Activated CD4-positive, alpha-beta T cell treated with anti-CD3 and anti-CD28 coated beads, Interleukin-2, Interleukin-4, amounts not matched to agents 100 ng/mL and 50 ng/mL, durations not matched to agents 16 hours and 8 hours (primary cell): ENCODE results near the gene ITGB3.

ENCODE experiments used
- DNase-seq: peaks from one replicate; pipeline ENCODE4 v3.0.0-alpha.2; 2020; ENCODE audit warnings: low spot score

Gene ITGB3

DNA sequence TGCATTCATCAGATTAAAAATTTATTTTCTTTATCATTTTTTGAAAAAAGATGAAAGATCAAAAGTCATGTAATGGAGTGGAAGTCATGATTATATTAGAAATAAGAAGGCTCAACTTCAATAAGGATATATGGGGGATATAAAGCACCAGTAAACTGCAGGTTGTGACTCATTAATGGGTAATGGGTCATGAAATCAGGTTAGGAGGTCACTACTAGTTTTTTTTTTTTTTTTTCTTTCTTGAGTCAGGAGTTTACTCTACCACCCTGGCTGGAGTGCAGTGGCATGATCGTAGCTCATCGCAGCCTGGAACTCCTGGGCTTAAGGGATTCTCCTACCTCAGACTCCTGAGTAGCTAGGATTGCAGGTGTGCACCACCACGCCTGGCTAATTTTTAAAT lies 84.4 kb downstream of the ITGB3 start:
- DNase-seq: no peak

DNA sequence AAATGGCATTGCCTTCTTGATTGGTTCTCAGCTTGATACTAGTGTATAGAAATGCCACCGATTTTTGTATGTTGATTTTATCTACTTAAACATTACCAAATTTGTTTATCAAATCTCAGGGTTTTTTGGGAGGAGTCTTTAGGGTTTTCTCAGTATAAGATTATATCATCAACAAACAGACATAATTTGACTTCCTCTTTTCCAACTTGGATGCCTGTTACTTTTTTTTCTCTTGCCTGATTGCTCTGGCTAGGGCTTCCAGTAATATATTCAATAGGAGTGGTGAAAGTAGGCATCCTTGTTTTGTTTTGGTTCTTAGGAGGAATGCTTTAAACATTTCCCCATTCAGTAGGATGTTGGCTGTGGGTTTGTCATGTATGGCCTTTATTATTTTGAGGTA lies 99.2 kb downstream of the ITGB3 start:
- no peak for DNase-seq

DNA sequence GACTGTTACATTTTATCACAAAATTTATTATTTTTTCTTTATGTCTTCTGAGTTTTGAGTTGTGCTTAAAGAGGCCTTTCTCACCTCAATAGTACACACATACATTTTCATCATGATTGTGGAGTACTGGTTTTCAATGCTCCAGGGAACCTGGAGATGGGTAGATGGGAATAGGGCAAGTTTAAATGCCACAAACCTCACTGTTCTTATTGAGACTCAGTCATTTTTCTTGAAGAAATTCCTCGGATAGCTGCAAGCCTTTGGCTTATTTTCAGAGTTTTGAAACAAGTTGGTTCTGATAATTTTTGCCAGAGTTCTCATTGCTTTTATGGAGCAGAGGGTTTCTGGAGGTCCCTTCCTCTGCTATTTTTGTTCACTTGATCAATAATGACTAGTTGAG lies 105.0 kb downstream of the ITGB3 start:
- no peak for DNase-seq
